Measurements from ENCODE around the gene CAPNS2.

- no peak for TF ChIP-seq POLR2A (IDR thresholded peaks at IDR 0.05)
- TF ChIP-seq CTCF (IDR thresholded peaks at IDR 0.05), result no peak
Measured at GRCh38 chr16:55559233-55559632, 7.3 kb upstream of the CAPNS2 start.

All from adrenal gland (tissue), 5 donors.